ENCODE data around the gene HCFC1.

The HCFC1 gene

DNA sequence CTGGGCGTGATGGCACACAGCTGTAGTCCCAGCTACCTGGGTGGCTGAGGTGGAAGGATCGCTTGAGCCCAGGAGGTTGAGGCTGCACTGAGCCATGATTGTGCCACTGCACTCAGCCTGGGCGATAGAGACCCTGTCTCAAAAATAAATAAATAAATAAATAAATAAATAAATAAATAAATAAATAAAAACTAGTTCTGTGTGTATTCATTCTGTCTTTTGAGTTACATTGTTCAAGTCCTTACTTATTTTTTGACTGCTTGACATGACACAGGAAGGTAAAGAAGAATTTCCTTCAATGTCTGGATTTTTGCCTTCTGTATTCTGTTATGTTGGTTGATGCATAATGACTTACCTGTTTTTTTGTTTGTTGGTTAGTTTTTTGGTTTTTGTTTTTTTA is 34.6 kb downstream of the HCFC1 start:
- DNase-seq: no peak

GRCh38 chrX:153935326-153935851 is 36.2 kb downstream of the HCFC1 start:
- peak in 1 of 2 experiments; percentile 66 for DNase-seq

DNA sequence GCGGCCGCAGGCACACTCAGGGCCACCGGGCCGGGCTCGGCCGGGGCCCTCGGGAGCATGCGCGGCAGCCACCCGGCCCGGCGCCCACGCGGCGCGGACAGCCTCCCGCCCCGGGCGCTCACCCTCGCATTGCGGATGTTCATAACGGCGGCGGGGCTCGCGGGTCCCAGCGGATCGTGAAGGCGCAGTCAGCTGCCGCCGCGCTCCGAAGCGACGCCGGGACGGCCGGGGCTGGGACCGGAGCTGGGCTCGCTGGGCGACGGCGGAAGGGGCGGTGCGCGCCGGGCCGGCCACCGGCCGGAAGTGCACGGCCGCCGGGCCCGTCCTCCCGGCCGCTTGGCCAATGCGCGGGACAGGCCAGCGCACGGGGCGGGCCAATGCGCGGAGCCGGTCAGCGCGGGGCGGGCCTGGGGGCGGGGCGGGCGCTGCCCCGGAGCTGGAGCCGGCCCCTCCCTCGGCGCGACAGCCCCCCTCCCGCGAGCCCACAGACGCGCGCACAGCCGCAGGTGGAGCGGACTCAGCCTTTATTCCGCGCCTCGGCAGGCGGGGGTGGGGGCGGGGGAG is 36.8 kb downstream of the HCFC1 start, which contains the start of gene NAA10:
Gene NAA10, minus strand, starts transcription at position 276 of the 564 bp plus-strand sequence. Its CDS starts 133 bp downstream, at position 143.
- peak in 1 of 2 experiments; percentile 66 for DNase-seq

DNA sequence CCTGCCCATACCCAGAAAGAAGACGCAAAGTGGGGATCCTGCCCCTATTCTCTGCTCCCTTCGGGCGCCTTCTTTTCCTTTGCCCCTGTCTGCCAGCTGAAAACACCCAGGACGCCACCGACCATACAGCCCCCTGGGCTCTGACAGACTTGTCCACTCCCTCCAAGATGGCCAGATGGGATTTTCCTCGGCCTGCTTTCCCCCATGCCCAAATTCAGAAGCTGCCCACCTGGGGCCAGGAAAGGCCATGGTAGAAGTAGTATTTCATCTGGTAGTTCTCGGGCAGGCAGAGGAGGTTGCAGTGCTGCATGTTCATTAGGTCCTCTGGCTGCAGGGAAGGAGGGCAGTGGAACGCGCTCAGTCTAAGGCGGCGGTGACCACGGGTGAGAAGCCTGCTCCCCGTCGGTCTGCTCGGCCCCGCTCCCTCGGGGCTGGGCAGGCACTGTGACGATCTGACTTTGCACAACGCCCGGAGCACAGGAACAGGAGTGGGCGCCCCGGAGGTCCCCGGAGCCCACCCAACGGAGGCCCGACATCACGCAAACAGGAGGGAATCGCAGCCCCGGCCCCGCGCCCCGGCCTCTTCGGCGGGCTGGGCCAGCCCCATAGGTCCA is 37.4 kb downstream of the HCFC1 start:
- DNase-seq: no peak

- DNase-seq: no peak
Observed at GRCh38 chrX:153933748-153934147, 37.9 kb downstream of the HCFC1 start.

DNA sequence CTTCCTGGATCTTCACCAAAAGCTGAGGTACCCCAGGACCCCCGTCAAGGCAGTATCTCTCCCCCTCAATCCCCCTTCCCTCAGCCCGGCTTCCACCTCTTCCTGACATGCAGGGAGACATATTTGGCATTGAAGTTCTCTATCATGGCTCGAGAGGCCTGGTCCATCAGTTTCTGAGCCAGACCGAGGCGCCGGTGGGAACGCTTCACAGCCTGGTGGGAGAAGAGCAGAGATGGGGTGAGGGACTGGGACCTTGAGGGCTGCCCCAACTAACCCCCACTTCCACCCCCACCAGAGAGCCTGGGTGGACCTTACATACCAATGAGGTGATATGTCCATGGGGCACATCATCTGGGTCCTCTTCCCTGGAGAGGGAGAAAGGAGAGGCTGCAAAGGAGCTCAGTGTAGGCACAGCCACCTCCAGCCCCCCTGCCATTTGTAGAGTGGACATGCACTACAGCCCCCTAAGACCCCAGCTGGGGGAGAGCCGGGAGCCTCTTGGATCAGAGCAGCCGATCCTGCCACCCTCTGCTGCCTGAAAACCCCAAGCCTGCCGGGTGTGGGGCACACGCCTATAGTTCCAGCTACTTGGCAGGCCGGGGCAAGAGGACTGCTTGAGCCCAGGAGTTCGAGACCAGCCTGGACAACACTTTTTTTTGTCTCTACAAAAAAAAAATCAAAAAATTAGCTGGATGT is 39.2 kb downstream of the HCFC1 start:
- no peak for DNase-seq

- DNase-seq: no peak
Observed at GRCh38 chrX:153931748-153932147, 39.9 kb downstream of the HCFC1 start.

DNA sequence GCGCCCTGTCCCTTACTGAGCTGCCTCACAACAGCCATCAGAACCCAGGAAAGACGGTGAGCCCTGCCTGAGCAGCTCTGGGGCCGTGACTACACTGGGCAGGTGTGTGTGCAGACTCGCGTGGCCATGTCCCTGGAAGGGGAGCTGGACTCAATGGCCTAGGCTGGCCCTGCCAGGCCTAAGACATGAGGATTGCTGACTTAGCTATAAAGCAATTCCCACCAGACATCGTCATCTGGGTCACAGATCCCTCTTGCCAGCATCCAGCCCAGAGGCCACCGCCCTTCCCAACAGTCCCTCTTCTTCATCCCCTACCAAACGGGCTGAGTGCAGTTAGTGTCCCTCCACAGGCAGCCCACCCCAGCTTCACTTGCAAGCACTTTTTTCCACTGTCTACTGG is 40.5 kb downstream of the HCFC1 start:
- no peak for DNase-seq

DNA sequence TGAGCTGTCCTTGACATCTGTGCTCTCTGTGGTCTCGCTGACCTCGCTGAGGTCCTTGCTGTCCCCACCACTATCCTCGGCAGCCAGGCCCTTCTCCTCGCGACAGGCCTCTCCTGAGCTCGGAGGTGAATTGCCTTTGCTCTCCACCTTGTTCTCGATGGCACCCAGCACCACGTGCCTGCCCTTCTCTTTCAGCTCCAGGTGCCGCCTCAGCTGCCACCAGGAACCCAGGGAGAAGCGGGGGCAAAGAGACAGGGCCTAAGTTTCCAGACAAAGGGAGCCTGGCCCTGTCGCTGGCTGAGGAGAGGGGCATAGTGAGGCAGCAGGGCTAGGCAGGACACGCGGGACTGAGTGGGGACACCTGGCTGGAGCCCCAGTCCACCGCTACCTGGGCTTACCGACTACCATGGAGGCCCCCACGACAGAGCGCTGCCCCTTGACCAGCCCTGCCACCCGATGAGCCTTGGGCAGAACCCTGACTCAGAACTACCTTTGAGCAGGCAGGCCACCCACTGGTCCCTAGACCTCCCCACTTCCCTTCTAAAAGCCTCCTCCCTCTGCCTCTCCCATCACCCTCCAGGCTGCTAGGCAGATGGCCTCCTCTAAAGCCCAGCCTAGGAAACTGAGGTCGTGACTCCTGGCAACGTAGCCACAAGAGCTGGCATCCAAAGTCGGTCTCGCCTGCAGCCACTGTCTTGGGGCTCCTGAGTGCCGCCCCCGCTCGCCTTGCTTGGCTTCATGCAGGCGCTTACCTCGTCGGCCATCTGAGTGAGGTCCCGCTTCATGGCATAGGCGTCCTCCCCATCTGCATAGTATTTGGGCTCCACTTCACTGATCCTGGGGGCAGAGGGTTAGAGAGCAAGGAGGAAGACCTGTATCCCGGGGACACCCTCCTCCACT is 41.4 kb downstream of the HCFC1 start:
- no peak for DNase-seq

GRCh38 chrX:153929576-153929975 is 42.0 kb downstream of the HCFC1 start:
- DNase-seq: no peak

DNA sequence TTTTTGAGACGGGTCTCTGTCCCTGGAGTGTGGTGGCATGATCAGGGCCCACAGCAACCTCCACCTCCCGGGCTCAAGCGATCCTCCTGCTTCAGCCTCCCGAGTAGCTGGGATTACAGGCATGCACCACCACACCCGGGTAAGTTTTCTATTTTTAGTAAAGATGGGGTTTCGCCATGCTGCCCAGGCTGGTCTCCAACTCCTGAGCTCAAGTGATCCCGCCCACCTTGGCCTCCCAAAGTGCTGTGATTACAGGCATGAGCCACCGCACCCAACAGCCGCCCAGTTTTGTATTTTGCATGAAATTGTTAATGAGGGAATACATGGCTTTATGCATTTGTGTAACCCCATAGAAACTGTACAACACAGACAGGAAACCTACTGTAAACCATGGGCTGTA is 42.8 kb downstream of the HCFC1 start:
- DNase-seq: no peak

- peak; percentile 84 to 93 for DNase-seq
Observed at GRCh38 chrX:153927922-153928760, 43.5 kb downstream of the HCFC1 start.

DNA sequence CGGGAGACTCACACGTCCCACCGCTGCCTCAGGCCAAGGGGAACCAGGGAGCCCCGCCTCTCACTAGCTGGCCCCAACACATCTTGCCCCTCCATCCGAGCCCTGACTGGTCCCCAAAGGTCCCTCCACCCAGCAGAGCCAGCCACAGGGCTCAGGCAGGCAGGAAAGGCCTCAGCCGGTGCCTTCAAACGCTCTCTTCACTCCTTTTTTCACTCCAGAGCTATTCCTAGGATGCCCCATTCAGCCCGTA is 44.0 kb downstream of the HCFC1 start:
- no peak for DNase-seq

- DNase-seq: peak; percentile 51 to 73
Observed at GRCh38 chrX:153926858-153927671, 44.6 kb downstream of the HCFC1 start.

DNA sequence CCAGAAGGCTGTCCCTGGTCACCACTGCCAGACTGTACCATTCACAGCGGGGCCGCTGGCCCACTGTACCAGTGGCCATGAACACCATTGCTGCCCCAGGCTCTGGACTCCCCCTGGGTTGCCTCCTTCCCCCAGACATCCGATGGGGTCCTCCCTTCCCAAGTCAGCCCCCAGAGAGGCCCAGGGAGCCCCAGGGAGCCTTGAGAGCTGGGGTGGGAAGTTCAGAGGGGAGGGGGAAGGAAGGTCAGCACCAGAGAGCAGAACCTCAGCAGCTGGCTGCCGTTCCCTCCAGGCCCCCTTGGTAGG is 45.1 kb downstream of the HCFC1 start:
- DNase-seq: no peak

DNA sequence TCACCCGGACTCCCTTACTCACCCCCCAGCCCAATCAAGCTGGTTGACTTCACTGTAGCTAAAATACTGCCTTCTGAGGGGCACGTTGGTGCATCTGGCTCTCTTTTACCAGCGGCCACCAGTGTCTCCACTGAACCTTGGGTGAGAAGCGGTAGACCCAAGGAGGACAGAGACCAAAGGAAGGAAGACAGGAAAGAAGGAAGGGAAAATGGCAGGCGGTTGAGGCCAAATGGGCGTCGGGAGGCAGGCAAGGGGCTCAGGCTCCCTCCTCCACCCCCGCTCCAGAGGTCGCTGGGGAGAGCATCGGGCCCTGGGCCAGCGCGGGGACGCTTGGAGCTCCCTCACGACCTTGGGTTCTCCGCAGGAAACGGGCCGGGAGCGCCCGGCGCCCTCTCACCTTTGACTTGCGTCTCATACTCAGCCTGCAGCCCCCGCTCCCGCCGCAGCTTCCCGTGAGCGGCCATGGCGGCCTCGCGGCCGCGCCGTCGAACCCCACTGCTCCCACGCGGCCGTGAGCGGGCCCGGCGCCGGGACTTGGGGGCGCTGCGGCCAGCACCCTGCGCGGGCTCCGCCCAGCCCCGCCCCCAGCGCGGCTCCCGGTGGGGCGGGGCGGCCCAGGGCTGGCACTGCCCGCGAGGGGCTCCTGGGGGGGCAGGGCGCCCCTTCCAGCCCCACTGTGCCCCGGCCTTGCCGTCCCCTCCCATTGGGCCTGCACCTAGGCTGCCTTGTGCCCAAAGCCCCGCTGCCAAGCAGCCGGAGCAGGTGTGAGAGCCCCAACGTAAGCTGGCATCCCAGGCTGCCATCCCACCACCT is 45.7 kb downstream of the HCFC1 start, which contains the start of gene ARHGAP4:
Gene ARHGAP4, minus strand, starts transcription at position 526 of the 813 bp plus-strand sequence. Its CDS starts 62 bp downstream, at position 464.
- DNase-seq: peak; percentile 42 to 47

DNA sequence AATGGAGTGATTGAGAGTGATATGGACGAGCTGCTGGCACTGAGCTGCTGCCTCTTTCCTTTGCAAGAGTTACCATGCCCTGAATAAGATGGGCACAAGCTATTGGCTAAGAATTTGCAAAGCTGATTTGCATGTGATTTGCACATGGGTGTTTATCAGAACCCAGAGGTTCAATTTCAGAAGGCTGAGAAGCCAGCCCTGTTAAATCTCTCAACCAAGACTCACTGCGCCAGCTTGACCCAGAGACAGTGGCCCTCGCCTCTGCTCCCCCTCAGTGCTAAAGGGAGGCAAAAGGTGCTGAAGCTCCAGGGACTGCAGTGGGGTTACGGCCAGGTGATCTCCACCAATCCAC is 46.3 kb downstream of the HCFC1 start:
- DNase-seq: no peak

- peak in 1 of 2 experiments; percentile 27 for DNase-seq
Observed at GRCh38 chrX:153924149-153924861, 47.3 kb downstream of the HCFC1 start.

GRCh38 chrX:153922932-153923857 is 48.4 kb downstream of the HCFC1 start:
- DNase-seq: no peak

All from stimulated activated CD4-positive, alpha-beta T cell treated with anti-CD3 and anti-CD28 coated beads, Interleukin-4, amount 100 ng/mL, for 4 hours (primary cell).